Medulla oblongata (tissue), 1 donor: Measurements from ENCODE around the gene ZNHIT1.
"Not testable (repeated sequence)": the region's sequence is repeated elsewhere in the genome, so short reads cannot be mapped to it uniquely, and the experiment has no call there.

Source experiments
- DNase-seq: peaks from one replicate; pipeline ENCODE4 v3.0.0-alpha.2; 2015; ENCODE audit errors: extremely low spot score

ZNHIT1 gene

GRCh38 chr7:101241443-101242349, 23.7 kb downstream of the ZNHIT1 start:
- DNase-seq, result no peak

- DNase-seq, result peak; percentile 24
These were observed 25.8 kb downstream of the ZNHIT1 start for GRCh38 chr7:101243646-101244374.

GRCh38 chr7:101244375-101245146, 26.6 kb downstream of the ZNHIT1 start, which contains the start of gene FIS1:
Gene FIS1 (minus strand): TSS chr7:101245081. CDS start chr7:101245004, 77 bp downstream.
- peak; percentile 95 for DNase-seq

- no peak for DNase-seq
These were observed 27.2 kb downstream of the ZNHIT1 start for GRCh38 chr7:101245147-101245668.

GRCh38 chr7:101248276-101248675, 30.3 kb downstream of the ZNHIT1 start:
- no peak for DNase-seq

- DNase-seq, result no peak
These were observed 32.4 kb downstream of the ZNHIT1 start for GRCh38 chr7:101250324-101250723.

- DNase-seq, result peak; percentile 98
These were observed 34.1 kb downstream of the ZNHIT1 start for GRCh38 chr7:101251871-101252659.

- not testable (repeated sequence) for DNase-seq
These were observed 35.2 kb downstream of the ZNHIT1 start for GRCh38 chr7:101253199-101253598.

- DNase-seq, result no peak
These were observed 37.8 kb downstream of the ZNHIT1 start for GRCh38 chr7:101255796-101256195.

GRCh38 chr7:101258243-101258731, 40.3 kb downstream of the ZNHIT1 start:
- DNase-seq, result no peak

- not testable (repeated sequence) for DNase-seq
These were observed 46.2 kb downstream of the ZNHIT1 start for GRCh38 chr7:101264102-101264706.

GRCh38 chr7:101265622-101266516, 47.9 kb downstream of the ZNHIT1 start:
- no peak for DNase-seq

GRCh38 chr7:101269664-101270063, 51.7 kb downstream of the ZNHIT1 start:
- DNase-seq, result no peak

GRCh38 chr7:101271021-101271420, 53.1 kb downstream of the ZNHIT1 start:
- peak; percentile 62 for DNase-seq

GRCh38 chr7:101273206-101273605, 55.2 kb downstream of the ZNHIT1 start:
- no peak for DNase-seq
